ENCODE data around the gene PRKCZ.

PRKCZ gene

DNA sequence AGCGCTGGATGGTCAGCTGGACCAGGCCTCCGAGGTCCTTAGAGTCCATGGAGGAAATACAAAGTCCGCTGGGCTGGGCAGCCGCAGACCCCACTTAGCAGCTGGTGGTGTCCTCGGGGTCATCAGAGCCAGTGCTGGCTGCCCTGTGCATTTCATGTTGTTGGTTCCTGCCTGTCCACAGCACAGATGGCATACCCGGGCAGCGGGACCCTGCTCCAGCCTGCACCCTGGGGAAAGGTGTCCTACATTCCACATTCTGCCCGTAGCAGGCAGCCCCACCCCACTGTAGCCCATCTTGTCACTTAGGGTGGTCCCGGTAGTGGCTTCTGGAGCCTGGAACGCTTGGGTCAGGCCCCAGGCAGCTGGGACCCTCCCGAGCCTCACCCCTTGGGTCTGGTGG is 19.8 kb downstream of the PRKCZ start:
- no peak for DNase-seq

DNA sequence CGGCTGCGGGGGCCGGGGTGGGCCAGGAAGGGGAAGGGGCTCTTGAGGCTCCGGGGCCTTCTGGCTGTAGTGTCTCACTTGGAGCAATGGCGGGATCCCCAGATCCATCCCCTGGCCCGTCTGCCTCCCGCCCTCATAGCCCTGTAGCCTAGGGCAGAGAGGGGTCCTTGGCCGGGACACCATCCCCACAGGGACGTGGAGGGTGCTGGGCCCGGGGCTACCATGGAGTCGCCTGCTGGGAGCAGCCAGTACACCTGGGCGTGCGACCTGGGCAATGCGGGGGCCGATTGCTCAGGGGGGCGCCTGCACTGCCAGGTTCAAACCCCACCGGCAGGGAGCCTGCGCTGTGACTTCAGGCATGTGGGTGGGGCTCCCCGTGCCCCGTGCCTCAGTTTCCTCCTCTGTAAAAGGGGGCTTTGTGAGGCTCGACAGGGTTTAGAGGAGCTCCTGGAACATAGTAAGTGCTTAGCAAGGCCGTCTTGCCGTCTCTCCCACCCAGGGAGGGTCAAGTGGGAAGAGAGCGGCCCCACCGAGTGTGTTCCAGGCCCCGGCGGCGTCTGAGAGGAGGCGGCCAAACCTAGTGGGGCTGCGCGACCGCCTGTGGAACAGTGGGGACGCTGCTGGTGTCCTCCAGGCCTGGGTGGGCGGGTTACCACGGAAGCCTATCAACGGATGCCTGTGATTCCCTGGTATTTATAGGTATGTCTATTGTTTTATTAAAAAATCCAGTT is 20.8 kb downstream of the PRKCZ start:
- DNase-seq: no peak

DNA sequence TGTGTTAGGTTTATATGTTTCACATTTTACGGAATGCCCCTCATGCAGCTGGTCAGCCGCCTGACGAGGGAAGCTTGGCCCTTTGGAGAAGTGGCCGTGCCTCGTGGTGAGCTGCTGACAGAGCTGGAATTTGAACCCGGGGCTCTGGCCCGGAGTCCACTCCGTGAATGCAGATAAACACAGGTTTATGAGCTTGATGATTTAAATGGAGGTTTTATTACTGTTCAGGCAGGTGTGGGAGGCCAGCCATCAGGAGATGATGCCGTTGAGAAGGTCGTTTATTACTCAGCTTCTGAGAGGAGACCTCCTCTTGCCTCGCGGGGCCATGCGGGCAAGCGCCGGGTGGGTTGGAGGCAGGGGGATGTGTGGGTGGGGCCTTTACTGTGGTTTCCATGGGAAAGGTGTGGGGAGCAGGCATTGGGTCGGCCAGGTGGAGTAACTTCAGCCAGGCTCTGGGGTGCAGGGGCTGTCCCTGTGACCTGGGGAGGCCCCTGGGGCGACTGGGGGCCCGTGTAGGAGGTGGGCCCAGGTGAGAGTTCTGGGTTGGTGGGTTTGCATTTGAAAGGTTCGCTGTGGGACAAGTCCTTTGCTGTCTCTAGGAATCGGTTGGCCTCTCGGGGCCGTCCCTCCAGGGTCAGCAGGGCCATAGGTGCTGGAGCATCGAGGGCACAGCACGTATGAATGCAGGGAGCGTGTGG is 22.0 kb downstream of the PRKCZ start:
- no peak for DNase-seq

DNA sequence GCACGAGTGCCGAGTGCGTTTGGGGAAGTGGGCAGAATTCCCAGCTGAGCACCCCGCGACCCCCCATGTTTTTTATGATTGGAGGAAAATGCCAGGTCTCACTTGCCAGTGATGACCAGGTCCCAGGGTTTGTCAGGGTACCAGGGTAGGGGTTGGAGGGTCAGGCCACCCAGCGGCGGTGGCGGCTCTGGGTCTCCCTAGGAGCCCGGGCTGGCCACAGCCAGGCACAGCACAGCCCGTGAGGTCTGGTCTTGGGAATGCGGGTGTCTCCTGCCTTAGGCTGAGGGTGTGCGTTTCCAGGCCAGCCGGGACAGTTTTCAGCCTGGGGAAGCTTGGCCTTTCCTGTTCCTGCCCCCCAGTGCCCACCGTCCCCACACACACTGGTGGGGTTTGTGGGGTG is 22.7 kb downstream of the PRKCZ start:
- DNase-seq: no peak

DNA sequence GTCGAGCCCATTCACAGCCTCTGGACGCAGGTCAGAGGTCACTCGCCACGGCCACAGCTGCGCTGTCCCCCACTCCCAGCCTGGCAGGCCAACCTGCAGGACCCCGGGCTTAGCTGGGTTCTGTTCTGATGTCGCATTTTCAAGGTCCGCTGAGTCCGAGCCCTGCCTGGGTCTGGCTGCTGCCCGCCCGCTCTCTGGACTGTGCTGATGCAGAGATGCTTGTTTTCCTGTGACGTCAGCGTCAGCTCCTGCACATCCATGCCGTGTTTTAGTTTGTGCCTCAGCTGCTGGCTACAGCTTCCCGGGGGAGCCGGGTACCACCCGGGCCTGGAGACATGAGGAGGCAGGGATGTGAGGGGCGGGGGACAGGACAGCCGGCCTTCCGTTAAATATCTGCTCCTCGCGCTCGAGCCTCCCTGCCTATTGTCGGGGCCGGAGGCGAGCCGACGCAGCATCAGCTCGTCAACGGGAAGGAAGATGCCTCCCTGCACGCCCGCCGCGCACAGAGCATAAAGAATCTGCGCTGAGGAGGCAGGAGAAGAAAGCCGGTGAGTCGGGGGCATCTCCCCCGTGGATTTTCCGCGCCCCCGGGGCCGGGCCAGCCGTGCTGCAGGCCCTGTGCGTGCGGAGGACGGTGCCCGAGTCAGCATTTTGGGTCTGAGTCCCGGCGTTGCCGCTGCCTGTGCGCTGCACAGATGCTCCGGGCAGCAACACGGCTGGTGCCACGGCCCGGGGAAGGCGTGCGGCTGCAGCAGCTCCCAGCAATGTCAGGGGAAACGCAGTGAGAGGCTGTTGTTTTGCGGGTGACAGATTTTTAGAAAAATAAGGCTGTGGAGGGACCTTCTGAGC is 23.4 kb downstream of the PRKCZ start:
- DNase-seq: no peak

DNA sequence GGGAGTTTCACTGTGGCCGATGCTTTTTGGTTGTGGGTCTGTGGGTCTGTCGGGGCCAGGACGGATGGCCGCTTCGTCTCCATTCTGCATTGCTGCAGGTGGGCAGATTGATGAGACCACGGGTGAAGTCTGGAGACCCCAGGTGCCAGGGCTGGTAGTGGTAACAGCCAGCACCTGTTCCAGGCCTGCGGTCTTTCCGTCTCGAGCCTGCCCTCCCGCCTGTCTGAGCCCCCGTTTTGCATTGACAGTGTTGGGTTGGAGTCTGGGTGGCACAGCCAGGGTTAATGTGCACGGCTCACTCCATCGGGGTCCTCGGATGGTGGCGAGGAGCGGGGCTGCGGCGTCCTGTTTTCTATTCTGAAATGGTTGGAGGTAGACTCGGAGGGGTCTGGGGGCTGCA is 24.2 kb downstream of the PRKCZ start:
- no peak for DNase-seq

DNA sequence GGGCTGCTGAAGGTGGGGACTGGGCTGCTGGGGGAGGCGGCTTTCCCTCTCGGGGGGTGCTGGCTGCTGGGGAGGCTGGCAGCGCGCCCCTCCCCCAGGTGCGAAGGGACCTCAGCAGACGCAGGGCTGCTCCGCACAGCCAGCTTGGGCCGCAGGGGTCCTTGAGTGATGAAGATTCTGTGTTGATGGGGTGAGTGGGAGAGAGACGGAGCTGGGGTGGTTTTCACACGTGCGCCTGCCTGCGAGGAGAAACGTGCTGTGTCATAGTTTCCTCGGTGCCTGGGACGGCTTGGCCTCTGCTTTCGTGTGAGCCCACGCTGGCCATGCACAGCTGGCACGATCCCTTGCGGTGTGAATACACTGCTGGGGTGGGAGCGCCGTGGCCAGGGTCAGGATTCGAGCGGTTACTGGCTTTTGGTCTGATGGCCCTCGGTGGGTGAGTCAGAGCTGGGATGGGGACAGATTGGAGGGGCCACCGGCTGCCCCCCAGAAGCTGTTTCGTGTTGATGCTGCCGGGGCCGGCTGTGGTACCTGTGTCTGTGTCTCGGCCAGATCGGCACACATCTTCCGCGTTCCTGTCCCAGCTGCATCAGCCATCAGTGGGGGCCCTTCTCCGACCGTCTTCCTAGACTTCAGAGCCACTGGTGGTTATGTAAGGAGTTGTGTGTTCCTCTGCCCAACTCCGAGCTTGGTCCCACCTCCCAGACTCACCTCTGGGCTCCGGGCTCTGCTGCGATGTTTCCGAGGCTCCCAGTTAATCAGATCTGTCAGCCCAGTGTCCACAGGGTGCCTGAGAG is 24.9 kb downstream of the PRKCZ start:
- no peak for DNase-seq

DNA sequence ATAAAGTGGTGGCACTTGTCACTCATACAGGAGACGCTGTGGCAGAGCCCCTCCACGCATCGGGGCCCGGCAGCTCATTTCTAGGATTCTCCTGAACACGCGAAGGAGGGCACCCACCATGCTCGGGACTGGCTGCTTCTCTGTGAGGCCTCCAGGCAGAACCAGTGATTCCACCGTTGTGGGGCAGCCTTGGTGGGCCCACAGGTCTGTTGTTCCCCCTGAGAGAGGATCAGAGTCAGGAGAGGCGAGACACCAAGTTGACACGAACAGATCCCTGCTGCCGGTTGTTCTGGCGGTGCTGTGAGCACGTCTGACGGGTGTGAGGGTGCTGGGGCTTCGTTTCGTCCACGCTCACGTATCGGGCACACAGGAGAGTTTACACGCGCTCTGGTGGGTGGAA is 26.6 kb downstream of the PRKCZ start:
- DNase-seq: no peak

DNA sequence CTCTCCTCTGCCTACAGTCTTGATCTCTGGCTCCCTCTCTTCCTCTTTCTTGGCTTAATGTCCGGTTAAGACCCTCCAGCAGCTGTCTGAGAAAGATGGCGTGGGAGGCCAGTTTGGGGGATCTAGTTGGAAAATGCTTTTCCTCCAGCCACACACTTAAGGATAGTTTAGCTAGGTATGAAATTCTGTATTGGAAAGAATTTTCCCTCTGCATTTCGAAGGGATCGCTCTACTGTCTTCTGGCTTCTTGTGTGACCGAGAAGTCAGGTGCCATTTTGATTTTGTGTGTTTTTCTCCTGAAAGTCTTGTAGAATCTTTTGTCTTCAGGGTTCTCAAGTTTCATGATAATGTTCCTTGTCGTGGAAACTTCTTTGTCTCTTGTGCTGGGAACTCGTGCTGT is 28.0 kb downstream of the PRKCZ start:
- DNase-seq: no peak

DNA sequence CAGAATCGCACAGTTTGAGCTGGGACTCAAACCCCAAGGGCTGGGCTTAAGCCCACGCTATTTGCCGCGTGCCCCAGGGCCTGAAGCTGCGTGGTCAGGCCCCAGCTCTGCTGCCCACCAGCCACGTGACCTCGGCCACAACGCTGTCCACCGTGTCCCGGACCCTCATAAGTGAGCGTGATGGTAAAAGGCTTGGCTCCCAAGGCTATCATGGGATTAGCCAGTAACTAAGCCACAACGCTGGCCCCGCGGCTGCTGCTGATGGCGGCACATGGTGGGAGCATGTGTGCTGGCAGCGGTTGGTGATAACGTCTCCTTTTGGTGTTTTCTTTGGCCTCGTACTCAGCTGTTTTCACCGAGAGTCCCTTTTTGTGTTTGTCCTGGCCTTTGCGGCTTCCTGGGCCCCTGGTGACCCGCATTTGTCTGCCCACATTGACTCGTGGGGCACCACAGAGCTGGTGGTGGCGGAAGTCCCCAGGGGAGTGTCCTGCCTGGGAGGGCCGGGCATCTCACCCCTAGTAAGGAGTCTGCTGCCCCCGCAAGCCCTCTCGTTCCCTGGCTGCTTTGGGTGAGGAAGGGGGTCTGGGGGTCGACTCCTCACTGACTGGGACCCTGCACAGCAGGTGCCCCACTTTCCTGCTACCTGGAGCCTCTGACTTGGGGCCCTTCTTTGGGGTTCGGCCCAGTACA is 29.3 kb downstream of the PRKCZ start:
- DNase-seq: no peak

DNA sequence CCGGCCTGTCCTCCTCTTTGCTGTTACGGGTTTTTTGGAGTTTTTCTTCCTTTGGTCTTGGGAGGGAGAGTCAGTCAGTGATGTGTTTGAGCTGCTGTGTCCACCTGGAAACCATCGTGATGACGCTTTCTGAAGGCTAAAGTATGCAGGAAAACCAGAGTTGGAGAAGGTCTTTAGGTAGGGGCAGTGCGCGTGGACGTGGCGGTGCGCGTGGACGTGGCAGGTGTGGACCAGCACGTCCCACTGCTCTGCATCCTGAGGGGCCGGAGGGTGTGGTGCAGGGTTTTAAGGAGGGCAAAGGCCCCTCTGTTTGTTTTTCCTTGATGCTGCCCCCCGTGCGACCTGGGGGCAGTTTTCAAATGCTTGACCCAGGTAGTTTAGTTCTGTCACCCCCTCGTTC is 29.9 kb downstream of the PRKCZ start:
- DNase-seq: no peak

DNA sequence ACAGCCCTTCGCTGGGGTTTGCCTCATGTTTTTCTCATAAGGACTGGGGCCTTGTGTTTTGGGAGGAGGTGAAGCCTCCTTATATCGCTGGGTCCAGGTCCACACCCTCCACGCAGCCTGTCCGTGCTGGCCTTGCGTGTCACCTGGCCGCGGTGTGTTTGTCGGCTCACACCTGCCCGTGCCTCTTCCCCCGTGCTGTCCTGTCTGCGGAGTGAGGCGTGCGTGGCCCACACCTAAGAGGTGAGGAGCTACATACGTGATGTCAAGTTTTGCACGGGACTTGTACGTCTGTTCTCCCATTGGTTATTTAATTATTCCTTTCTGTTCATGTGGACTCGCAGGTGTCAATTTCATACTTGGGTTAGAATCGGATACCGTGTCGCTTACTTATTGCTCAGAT is 30.7 kb downstream of the PRKCZ start:
- DNase-seq: no peak

DNA sequence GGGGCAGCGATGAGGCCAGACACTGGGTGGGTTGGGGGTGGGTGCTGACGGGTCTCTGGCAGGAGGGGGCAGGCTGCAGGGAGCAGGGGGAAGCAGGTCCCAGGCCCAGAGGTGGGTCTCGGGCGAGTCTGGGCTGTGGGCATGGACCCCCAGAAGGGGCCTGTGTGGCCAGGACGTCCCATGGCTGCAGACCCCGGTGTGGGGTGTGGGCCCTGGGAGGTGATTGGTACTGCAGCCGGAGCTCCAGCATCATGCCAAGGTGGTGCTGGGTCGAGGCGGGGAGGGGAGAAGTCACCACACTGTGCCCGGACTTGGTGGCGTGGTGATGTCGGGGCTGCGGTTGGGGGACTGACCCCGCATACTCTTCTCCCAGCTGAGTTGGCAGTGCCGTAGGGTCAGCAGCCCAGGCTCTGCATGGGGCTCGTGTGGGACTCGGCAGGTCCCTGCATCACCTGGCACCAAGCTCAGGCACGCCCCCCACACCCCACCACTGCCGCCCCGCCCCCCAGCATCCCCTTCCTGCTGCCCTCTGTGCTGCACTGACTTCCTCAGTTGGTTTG is 31.2 kb downstream of the PRKCZ start:
- DNase-seq: no peak

DNA sequence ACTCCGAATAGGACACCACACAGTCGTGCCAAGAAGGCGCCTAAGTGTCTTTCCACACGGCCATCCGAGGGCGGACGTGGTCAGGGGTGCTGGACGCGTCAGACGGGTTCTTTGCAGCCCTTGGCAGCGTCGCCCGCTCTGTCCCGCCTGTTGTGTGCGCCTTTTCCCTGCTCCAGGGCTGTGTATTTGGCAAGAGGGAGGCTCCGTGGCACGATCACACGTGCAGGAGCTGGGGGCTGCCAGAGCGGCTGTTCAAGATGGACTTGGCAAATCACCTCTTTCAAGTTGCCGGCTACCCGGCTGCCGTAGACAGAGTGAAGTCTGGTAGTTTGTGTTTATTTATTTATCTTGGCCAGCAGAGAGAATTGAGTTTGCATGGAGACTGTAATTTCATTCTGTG is 31.9 kb downstream of the PRKCZ start:
- no peak for DNase-seq

DNA sequence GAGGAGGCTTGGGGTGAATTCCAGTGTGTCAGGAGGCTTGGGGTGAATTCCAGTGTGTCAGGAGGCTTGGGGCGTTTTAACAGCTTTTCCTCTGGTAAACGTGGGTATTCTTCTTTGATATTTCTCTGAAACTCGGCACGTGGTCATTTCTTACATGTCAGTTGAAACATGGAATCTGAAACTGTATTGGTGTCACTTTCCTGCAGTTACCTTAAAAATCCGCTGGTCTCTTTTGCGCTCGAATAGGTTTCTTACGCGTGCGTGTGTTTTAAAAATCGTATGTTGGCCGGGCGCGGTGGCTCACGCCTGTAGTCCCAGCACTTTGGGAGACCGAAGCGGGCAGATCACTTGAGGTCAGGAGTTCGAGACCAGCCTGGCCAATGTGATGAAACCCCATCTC is 33.5 kb downstream of the PRKCZ start:
- no peak for DNase-seq

DNA sequence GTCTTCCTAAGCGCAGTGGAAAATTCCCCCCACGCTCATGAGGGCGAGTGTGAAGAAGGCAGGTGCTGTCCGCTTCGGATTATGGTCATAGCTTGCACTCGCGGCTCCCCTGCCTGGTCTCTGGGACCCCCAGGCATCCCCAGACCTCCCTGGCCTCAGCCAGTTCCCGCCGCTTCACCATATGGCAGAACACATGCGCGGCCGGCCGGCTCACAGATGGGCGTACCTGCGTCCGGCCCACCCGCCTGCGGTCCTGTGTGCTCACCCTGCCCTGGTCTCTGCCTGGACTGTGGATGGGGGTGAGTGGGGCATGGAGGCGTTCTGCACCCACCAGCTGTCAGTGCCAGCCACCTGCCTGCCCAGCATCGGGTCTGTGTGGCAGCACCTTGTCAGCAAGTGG is 34.1 kb downstream of the PRKCZ start:
- DNase-seq: no peak

DNA sequence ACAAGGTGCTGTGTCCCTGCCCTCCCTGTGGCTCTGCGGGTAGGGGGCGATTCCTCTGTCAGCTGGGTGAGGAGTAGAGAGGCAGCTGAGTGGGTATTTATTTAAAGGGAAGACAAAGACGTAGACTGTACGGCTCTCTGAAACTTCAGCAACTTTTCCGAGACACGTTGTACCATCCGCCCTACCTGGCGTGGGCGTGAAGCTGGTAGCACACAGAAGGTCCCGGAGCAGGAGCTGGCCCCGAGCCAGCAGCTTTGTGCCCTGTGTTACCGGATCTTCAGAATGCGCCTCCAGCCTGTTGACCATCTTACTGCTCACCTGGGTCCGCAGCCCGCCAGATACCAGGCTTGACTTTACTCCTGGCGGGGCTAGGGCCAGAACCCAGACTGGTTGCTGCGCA is 34.9 kb downstream of the PRKCZ start:
- DNase-seq: no peak

DNA sequence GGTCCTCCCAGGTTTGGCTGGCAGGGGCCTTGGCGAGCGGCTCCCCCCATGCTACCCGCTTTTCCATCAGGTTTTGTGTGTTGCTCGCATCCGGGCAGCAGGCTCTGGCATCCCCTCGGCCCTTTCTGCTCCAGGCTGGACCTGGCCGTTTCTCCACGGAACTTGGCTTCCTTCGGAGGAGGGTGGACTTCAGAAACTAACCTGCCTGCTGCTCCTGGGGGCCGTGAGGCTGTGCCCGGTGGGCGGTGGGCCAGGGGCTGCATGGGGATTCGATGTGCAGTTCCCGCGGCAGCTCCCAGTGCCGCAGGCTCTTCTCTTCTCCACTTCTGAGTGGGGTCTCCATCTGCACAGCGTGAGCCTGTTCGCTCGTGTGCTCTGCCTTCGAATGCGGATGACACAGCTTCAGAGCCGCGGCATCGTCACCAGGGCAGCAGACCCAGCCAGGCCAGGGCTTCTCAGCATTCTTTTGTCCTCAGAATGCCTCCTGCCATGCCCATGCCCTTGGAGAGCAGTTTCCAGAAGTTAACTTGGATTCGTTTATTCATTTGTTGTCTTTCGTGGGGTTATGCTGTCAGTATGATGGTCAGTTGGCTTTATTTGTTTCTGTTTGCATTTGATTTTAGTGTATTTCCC is 36.4 kb downstream of the PRKCZ start:
- no peak for DNase-seq

DNA sequence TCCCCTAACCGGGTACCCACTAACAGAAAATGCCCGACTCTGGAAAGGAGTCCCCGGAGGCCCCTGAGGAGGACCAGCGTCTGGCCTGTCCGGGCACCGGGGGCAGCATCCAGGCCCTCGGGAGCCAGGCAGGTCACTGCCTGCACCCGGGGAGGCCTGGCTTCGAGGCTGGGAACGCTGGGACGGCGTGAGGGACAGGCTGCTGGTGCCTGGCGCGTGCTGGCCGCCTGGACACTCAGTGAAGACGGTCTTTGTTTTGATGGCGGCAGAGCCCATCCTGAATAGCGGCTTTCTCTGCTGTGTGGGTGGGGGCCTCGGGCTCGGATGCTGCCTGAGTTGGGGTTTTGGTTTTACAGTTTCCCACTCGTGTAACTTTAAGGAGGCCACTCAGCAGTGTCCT is 37.6 kb downstream of the PRKCZ start:
- no peak for DNase-seq

DNA sequence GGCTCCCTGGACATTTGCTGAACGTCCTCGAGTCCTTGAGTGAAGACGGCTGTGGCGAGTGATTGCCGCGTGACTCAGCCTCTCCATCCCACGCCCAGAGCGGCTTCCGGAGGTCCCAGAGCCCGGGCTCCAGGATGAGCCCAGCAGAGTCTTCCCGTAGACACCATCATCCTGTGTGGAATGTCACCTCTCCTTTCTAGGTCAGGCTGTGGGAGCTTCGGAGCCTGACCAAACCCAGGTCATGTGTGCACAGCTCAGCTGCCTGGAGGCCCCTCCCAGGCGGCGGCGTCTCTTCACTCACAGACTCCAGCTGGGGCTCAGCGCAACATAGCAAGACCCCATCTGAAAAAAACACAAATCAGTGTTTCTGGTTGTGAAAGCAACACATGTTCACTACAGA is 38.2 kb downstream of the PRKCZ start:
- DNase-seq: no peak

DNA sequence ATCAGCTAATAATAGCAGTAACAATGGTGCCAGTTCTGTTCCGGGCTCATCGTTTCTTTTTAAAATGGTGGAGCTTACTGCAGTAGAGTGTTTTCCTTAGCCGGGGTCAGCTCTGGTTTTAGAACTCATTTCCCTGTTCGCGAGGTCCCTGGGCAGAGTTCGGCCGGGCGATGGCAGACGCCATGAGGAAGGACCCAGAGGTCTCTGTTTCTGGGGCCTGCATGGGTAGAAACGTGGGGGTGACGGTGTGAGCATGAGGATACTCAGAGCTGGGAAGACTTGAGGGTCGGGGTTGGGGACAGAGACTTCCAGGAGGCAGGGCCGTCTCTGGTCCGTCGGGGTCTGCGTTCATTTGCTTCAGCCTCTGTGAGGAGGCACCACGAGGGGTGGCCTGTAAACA is 38.8 kb downstream of the PRKCZ start:
- DNase-seq: no peak

Data from OCI-M1 (cell line).